Suppressor macrophage treated with lipopolysaccharide for 4 hours (primary cell): ENCODE data around the gene ME1.
A peak's percentile ranks its signal among the peaks of the same experiment; 100 is the strongest.
"Not testable (repeated sequence)": the region's sequence is repeated elsewhere in the genome, so short reads cannot be mapped to it uniquely, and the experiment has no call there.

Source experiments
- DNase-seq: peaks from one replicate; pipeline ENCODE4 v3.0.0-alpha.2; 2020

Gene ME1

GRCh38 chr6:83431545-83432155 is 799 bp upstream of the ME1 start:
- no peak for DNase-seq

- DNase-seq = no peak
Measured at GRCh38 chr6:83429857-83430610, 817 bp downstream of the ME1 start.

GRCh38 chr6:83429269-83429668 is 1.6 kb downstream of the ME1 start:
- DNase-seq = no peak

GRCh38 chr6:83424392-83425018 is 6.3 kb downstream of the ME1 start:
- no peak for DNase-seq

- peak; percentile 78 for DNase-seq
Measured at GRCh38 chr6:83417880-83418663, 12.8 kb downstream of the ME1 start.

GRCh38 chr6:83413068-83413467 is 17.8 kb downstream of the ME1 start:
- no peak for DNase-seq

GRCh38 chr6:83411731-83412130 is 19.1 kb downstream of the ME1 start:
- DNase-seq = no peak

GRCh38 chr6:83403191-83403590 is 27.7 kb downstream of the ME1 start:
- DNase-seq = no peak

GRCh38 chr6:83389606-83390005 is 41.2 kb downstream of the ME1 start:
- DNase-seq = no peak

- no peak for DNase-seq
Measured at GRCh38 chr6:83385473-83385872, 45.4 kb downstream of the ME1 start.

GRCh38 chr6:83384751-83385150 is 46.1 kb downstream of the ME1 start:
- DNase-seq = no peak

- DNase-seq = no peak
Measured at GRCh38 chr6:83381949-83382348, 48.9 kb downstream of the ME1 start.

GRCh38 chr6:83378621-83379388 is 52.0 kb downstream of the ME1 start:
- DNase-seq = no peak

GRCh38 chr6:83371423-83371822 is 59.4 kb downstream of the ME1 start:
- no peak for DNase-seq

- DNase-seq = no peak
Measured at GRCh38 chr6:83370567-83370966, 60.3 kb downstream of the ME1 start.

- no peak for DNase-seq
Measured at GRCh38 chr6:83369692-83370091, 61.2 kb downstream of the ME1 start.

- no peak for DNase-seq
Measured at GRCh38 chr6:83368577-83368976, 62.3 kb downstream of the ME1 start.

GRCh38 chr6:83367104-83367503 is 63.7 kb downstream of the ME1 start:
- no peak for DNase-seq

GRCh38 chr6:83365931-83366330 is 64.9 kb downstream of the ME1 start:
- no peak for DNase-seq

- not testable (repeated sequence) for DNase-seq
Measured at GRCh38 chr6:83362349-83362748, 68.5 kb downstream of the ME1 start.

GRCh38 chr6:83359638-83360037 is 71.2 kb downstream of the ME1 start:
- DNase-seq = no peak

GRCh38 chr6:83354747-83355146 is 76.1 kb downstream of the ME1 start:
- DNase-seq = peak; percentile 3
